Stimulated activated CD8-positive, alpha-beta memory T cell treated with anti-CD3 and anti-CD28 coated beads, Interleukin-12 subunit alpha, Interleukin-12 subunit beta, amount 100 ng/mL, for 4 hours (primary cell): ENCODE results near the gene TPPP.

ENCODE experiments used
- DNase-seq: peaks from one replicate; pipeline ENCODE4 v3.0.0-alpha.2; 2020; ENCODE audit warnings: low read depth

Gene TPPP

GRCh38 chr5:624951-625230 is 68.3 kb downstream of the TPPP start:
- no peak for DNase-seq

- no peak for DNase-seq
These were observed 68.8 kb downstream of the TPPP start for GRCh38 chr5:624118-624950.

- no peak for DNase-seq
These were observed 69.6 kb downstream of the TPPP start for GRCh38 chr5:623531-623930.

- DNase-seq = no peak
These were observed 70.1 kb downstream of the TPPP start for GRCh38 chr5:622946-623522.

- DNase-seq = no peak
These were observed 70.8 kb downstream of the TPPP start for GRCh38 chr5:622359-622758.

- DNase-seq = no peak
These were observed 71.8 kb downstream of the TPPP start for GRCh38 chr5:621341-621761.

GRCh38 chr5:620586-621180 is 72.5 kb downstream of the TPPP start:
- DNase-seq = no peak

- no peak for DNase-seq
These were observed 73.0 kb downstream of the TPPP start for GRCh38 chr5:620152-620551.

- no peak for DNase-seq
These were observed 73.7 kb downstream of the TPPP start for GRCh38 chr5:619444-619843.

GRCh38 chr5:618450-618849 is 74.7 kb downstream of the TPPP start:
- no peak for DNase-seq

GRCh38 chr5:617896-618295 is 75.3 kb downstream of the TPPP start:
- DNase-seq = no peak

- no peak for DNase-seq
These were observed 76.6 kb downstream of the TPPP start for GRCh38 chr5:616484-617039.

- DNase-seq = no peak
These were observed 80.4 kb downstream of the TPPP start for GRCh38 chr5:612498-613424.

- DNase-seq = peak; percentile 91
These were observed 81.2 kb downstream of the TPPP start, which contains the start of gene CEP72 for GRCh38 chr5:611731-612486. TSS of gene CEP72 (plus strand) at chr5:612340. CDS start at chr5:612362, 22 bp downstream.

GRCh38 chr5:610744-611730 is 82.1 kb downstream of the TPPP start:
- DNase-seq = no peak

GRCh38 chr5:610011-610743 is 83.0 kb downstream of the TPPP start:
- no peak for DNase-seq
